ENCODE data around the gene KIF16B. TPM values are rescaled to one million over a fixed set of nuclear protein-coding genes. Genes with fewer than 3 reads are reported as not detected.
"Not testable (repeated sequence)": the region's sequence is repeated elsewhere in the genome, so short reads cannot be mapped to it uniquely, and the experiment has no call there.

Gene KIF16B
- total and polyA plus RNA-seq, 2 donors (not counting 3 experiments of a cell fraction or from before 2014, with no cell fraction given), result 2.9 to 8.8 TPM

DNA sequence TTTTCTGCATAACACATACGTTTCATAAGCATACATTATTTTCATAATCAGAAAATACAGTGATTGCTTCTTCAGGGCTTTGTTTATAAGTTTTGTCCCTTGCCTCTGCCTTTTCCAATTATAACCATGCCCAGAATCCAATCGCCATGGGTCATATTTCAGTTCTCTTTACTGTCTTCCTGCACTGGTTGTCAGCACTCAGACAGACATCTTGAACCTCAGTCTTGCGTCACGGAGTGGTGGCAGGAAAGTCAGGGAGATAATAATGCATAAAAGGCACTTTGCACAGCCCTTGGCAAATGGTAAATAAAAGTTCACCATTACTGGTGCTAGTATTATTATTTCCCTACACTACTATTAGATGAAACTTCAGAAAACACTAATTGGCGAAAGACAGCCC, 7.2 kb downstream of the KIF16B start:
- Histone ChIP-seq H3K9me1 (replicated peaks; ENCODE audit: control insufficient read depth, extremely low read depth, insufficient read depth, low read length) (no peaks in the 10 kb centered on the region), H3K9ac (replicated peaks; ENCODE audit: extremely low read depth, insufficient read depth, low read length) (no peak overlapping the region), H3K4me1 (ENCODE audit: control insufficient read depth, extremely low read depth, insufficient read depth, low read length) (no peaks in the 10 kb centered on the region), H2AFZ (ENCODE audit: low read depth, low read length) (no peak overlapping the region), H3K27me3 (ENCODE audit: control insufficient read depth in 2 of 2, insufficient read depth in 2 of 2, low read length in 2 of 2) (no peaks in the 10 kb centered on the region), H3K4me3 (replicated peaks in 1 of 3; ENCODE audit: insufficient read depth in 1 of 3, low read depth in 1 of 3, low read length in 3 of 3) (no peak overlapping the region), H3K79me2 (ENCODE audit: control insufficient read depth, insufficient read depth, low read length) (no peaks in the 10 kb centered on the region), H3K9me3 (replicated peaks; ENCODE audit: control insufficient read depth, insufficient read depth, low read length) (no peaks in the 10 kb centered on the region), H3K4me2 (ENCODE audit: insufficient read depth, low read length) (no peak overlapping the region), H3K36me3 (ENCODE audit: control insufficient read depth in 2 of 2, extremely low read depth in 1 of 2, insufficient read depth in 2 of 2, low read length in 2 of 2) (no peaks in the 10 kb centered on the region), H3K27ac (ENCODE audit: insufficient read depth, low read depth, low read length) (no peak overlapping the region), H4K20me1 (replicated peaks; ENCODE audit: control insufficient read depth, extremely low read depth, insufficient read depth, low read length) (no peaks in the 10 kb centered on the region)
- no TSS peak for BruUV-seq (replicated peaks)
- TF ChIP-seq POLR2AphosphoS5 (IDR thresholded peaks at IDR 0.05; ENCODE audit: insufficient read depth, low read depth, low read length) (no peak), POLR2A (IDR thresholded peaks at IDR 0.05; ENCODE audit: low read depth, low read length) (no peak), MYC (IDR thresholded peaks at IDR 0.05; ENCODE audit: low read depth, low read length) (no peak), FOS (IDR thresholded peaks at IDR 0.05; ENCODE audit: borderline replicate concordance, insufficient read depth, low read length) (no peak), JUN (IDR thresholded peaks at IDR 0.05; ENCODE audit: borderline replicate concordance, insufficient read depth, insufficient read length, low read depth) (no peak), EZH2 (IDR thresholded peaks at IDR 0.05; ENCODE audit: borderline replicate concordance, low read depth, low read length, severe bottlenecking) (no peak), GATA2 (IDR thresholded peaks at IDR 0.05; ENCODE audit: insufficient read depth, insufficient read length, low read depth, low read length) (no peak)
- TF ChIP-seq, protein P1, sequence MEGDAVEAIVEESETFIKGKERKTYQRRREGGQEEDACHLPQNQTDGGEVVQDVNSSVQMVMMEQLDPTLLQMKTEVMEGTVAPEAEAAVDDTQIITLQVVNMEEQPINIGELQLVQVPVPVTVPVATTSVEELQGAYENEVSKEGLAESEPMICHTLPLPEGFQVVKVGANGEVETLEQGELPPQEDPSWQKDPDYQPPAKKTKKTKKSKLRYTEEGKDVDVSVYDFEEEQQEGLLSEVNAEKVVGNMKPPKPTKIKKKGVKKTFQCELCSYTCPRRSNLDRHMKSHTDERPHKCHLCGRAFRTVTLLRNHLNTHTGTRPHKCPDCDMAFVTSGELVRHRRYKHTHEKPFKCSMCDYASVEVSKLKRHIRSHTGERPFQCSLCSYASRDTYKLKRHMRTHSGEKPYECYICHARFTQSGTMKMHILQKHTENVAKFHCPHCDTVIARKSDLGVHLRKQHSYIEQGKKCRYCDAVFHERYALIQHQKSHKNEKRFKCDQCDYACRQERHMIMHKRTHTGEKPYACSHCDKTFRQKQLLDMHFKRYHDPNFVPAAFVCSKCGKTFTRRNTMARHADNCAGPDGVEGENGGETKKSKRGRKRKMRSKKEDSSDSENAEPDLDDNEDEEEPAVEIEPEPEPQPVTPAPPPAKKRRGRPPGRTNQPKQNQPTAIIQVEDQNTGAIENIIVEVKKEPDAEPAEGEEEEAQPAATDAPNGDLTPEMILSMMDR (IDR thresholded peaks at IDR 0.05; ENCODE audit: extremely low read depth in 1 of 2, insufficient read depth in 1 of 2, low read depth in 1 of 2, low read length in 2 of 2), result no peak
- TF ChIP-seq, protein P2, sequence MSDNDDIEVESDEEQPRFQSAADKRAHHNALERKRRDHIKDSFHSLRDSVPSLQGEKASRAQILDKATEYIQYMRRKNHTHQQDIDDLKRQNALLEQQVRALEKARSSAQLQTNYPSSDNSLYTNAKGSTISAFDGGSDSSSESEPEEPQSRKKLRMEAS (IDR thresholded peaks at IDR 0.05; ENCODE audit: insufficient read depth, insufficient read length), result no peak
- DNase-seq (ENCODE audit: low read depth, low spot score), result no peak
- intact Hi-C loops (cut with micrococcal nuclease), result no loop called here
- POLR2A ChIA-PET, result no interaction called here
- CTCF ChIA-PET, result no interaction called here
- FAIRE-seq, result no peak
- dilution Hi-C loops (cut with MboI; ENCODE audit: extremely low pct_ligation_motif_present, low sequenced_read_pairs), result no loop called here

DNA sequence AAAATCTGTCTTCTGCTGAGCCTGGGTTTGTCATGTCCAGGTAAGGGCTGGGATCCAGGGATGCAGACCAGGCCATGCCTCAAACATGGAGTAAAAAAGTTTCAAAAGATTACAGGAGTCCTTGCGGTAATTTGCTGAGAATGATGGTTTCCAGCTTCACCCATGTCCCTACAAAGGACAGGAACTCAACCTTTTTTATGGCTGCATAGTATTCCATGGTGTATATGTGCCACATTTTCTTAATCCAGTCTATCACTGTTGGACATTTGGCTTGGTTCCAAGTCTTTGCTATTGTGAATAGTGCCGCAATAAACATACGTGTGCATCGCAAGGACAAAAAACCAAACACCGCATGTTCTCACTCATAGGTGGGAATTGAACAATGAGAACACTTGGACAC, 9.2 kb downstream of the KIF16B start:
- DNase-seq (ENCODE audit: low read depth, low spot score); H3K9ac ChIP-seq (replicated peaks; ENCODE audit: extremely low read depth, insufficient read depth, low read length); H3K27me3 ChIP-seq (ENCODE audit: control insufficient read depth in 2 of 2, insufficient read depth in 2 of 2, low read length in 2 of 2); CTCF ChIA-PET; intact Hi-C loops (cut with micrococcal nuclease); H2AFZ ChIP-seq (ENCODE audit: low read depth, low read length); POLR2A ChIA-PET; H3K9me1 ChIP-seq (replicated peaks; ENCODE audit: control insufficient read depth, extremely low read depth, insufficient read depth, low read length); H3K79me2 ChIP-seq (ENCODE audit: control insufficient read depth, insufficient read depth, low read length); H3K9me3 ChIP-seq (replicated peaks; ENCODE audit: control insufficient read depth, insufficient read depth, low read length); H3K36me3 ChIP-seq (ENCODE audit: control insufficient read depth in 2 of 2, extremely low read depth in 1 of 2, insufficient read depth in 2 of 2, low read length in 2 of 2); H3K4me1 ChIP-seq (ENCODE audit: control insufficient read depth, extremely low read depth, insufficient read depth, low read length); FAIRE-seq; H3K4me3 ChIP-seq (replicated peaks in 1 of 3; ENCODE audit: insufficient read depth in 1 of 3, low read depth in 1 of 3, low read length in 3 of 3); dilution Hi-C loops (cut with MboI; ENCODE audit: extremely low pct_ligation_motif_present, low sequenced_read_pairs); BruUV-seq (replicated peaks); H3K4me2 ChIP-seq (ENCODE audit: insufficient read depth, low read length); H3K27ac ChIP-seq (ENCODE audit: insufficient read depth, low read depth, low read length); H4K20me1 ChIP-seq (replicated peaks; ENCODE audit: control insufficient read depth, extremely low read depth, insufficient read depth, low read length): not testable (repeated sequence)
